GM23338 (cell line): ENCODE measurements around the gene ATG4A.
A peak's percentile ranks its signal among the peaks of the same experiment; 100 is the strongest.

Experiments used
- CREB1 ChIP-seq: fragments of 250-450 bp; sonication (Bioruptor Pico); IDR thresholded peaks from 2 replicates; pipeline ENCODE4 v1.5.0; 2020; ENCODE audit warnings: low read depth, mild to moderate bottlenecking, moderate library complexity
- CTCF ChIP-seq, 2 experiments: fragments of 200-600 bp in 1 of 2; sonication (generic) in 1 of 2; conservative IDR thresholded peaks; 2 replicates each; pipeline versions ENCODE4 v1.5.1 to v1.6.1; 2016 to 2017; ENCODE audit warnings: antibody characterized with exemption in 2 of 2, low read depth in 2 of 2, mild to moderate bottlenecking in 2 of 2, moderate library complexity in 1 of 2
- EZH2 ChIP-seq: fragments of 200-600 bp; sonication (generic); IDR thresholded peaks from one replicate; pipeline ENCODE4 v1.8.0; 2017; ENCODE audit warnings: antibody characterized with exemption, mild to moderate bottlenecking, low read depth; ENCODE audit not compliant: unreplicated experiment
- EZH2phosphoT487 ChIP-seq: fragments of 200-600 bp; sonication (generic); IDR thresholded peaks from one replicate; pipeline ENCODE4 v1.8.1; 2018; ENCODE audit warnings: antibody characterized with exemption; ENCODE audit not compliant: unreplicated experiment
- JUNB ChIP-seq: IDR thresholded peaks from one replicate; pipeline ENCODE4 v1.6.1; 2016; ENCODE audit warnings: antibody characterized with exemption; ENCODE audit not compliant: unreplicated experiment
- POLR2AphosphoS5 ChIP-seq: IDR thresholded peaks from 2 replicates; pipeline ENCODE4 v1.6.1; 2016; ENCODE audit warnings: antibody characterized with exemption, low read depth
- STAT1 ChIP-seq: IDR thresholded peaks from one replicate; pipeline ENCODE4 v1.6.1; 2016; ENCODE audit warnings: antibody characterized with exemption; ENCODE audit not compliant: unreplicated experiment
- ZNF114 ChIP-seq: fragments of 250-450 bp; sonication (Bioruptor Pico); IDR thresholded peaks from 2 replicates; pipeline ENCODE4 v1.5.0; 2020; ENCODE audit warnings: mild to moderate bottlenecking, moderate library complexity
- TF ChIP-seq, protein P1 (sequence below): IDR thresholded peaks from one replicate; pipeline ENCODE4 v1.6.1; 2018; ENCODE audit warnings: antibody characterized with exemption; ENCODE audit not compliant: unreplicated experiment
- TF ChIP-seq, protein P2 (sequence below): fragments of 250-450 bp; sonication (Bioruptor Pico); IDR thresholded peaks from 2 replicates; pipeline ENCODE4 v1.5.0; 2020; ENCODE audit warnings: mild to moderate bottlenecking, moderate library complexity

DNA sequence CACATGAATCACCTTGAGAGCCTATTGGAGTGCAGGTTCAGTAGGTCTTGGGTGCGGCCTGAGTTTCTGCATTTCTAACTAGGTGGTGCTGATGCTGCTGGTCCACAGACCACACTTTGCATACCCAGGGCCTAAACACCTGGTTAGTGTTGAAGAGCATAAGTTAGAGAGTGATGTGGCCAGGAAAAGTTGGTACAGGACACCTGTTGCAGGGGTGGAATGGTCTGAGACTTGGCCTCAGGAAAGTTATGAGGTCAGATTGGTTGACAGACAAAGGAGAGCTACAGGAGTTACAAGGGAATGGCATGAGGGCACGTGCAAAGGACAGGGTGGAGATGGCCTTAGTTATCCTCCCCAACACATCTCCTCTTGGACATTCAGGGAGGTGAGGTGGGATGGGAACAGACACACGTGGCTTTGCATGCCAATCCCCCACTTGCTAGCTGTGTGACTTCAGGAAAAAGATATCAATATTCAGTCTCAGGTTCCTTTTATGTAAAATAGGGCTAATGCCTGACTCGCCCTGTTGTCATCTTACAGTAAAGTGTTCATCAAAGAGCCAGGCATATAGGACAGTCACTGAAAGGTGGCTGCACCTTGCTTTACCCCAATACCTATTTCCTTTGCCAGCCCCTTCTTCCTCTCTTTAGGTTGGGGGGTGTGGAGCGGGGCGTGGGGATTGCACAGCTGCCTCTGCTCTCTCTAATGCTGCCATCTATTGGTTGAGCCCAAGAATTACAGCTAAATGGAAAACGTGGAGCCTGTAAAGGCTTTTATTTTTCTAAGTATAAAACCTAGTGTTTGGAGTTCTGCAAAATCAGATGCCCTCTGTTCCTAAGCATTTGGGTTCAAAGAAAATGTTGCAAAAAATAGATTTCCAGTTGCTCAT is 47.5 kb downstream of the ATG4A start:
- TF ChIP-seq CTCF (conservative IDR thresholded peaks at IDR 0.05; ENCODE audit: low read depth in 2 of 2) (peak; percentile 64 to 70), CREB1 (no peak), POLR2AphosphoS5 (no peak), EZH2phosphoT487 (no peak), JUNB (no peak), EZH2 (no peak), STAT1 (no peak), ZNF114 (no peak)
- TF ChIP-seq, protein P1, sequence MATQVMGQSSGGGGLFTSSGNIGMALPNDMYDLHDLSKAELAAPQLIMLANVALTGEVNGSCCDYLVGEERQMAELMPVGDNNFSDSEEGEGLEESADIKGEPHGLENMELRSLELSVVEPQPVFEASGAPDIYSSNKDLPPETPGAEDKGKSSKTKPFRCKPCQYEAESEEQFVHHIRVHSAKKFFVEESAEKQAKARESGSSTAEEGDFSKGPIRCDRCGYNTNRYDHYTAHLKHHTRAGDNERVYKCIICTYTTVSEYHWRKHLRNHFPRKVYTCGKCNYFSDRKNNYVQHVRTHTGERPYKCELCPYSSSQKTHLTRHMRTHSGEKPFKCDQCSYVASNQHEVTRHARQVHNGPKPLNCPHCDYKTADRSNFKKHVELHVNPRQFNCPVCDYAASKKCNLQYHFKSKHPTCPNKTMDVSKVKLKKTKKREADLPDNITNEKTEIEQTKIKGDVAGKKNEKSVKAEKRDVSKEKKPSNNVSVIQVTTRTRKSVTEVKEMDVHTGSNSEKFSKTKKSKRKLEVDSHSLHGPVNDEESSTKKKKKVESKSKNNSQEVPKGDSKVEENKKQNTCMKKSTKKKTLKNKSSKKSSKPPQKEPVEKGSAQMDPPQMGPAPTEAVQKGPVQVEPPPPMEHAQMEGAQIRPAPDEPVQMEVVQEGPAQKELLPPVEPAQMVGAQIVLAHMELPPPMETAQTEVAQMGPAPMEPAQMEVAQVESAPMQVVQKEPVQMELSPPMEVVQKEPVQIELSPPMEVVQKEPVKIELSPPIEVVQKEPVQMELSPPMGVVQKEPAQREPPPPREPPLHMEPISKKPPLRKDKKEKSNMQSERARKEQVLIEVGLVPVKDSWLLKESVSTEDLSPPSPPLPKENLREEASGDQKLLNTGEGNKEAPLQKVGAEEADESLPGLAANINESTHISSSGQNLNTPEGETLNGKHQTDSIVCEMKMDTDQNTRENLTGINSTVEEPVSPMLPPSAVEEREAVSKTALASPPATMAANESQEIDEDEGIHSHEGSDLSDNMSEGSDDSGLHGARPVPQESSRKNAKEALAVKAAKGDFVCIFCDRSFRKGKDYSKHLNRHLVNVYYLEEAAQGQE = no peak
- TF ChIP-seq, protein P2, sequence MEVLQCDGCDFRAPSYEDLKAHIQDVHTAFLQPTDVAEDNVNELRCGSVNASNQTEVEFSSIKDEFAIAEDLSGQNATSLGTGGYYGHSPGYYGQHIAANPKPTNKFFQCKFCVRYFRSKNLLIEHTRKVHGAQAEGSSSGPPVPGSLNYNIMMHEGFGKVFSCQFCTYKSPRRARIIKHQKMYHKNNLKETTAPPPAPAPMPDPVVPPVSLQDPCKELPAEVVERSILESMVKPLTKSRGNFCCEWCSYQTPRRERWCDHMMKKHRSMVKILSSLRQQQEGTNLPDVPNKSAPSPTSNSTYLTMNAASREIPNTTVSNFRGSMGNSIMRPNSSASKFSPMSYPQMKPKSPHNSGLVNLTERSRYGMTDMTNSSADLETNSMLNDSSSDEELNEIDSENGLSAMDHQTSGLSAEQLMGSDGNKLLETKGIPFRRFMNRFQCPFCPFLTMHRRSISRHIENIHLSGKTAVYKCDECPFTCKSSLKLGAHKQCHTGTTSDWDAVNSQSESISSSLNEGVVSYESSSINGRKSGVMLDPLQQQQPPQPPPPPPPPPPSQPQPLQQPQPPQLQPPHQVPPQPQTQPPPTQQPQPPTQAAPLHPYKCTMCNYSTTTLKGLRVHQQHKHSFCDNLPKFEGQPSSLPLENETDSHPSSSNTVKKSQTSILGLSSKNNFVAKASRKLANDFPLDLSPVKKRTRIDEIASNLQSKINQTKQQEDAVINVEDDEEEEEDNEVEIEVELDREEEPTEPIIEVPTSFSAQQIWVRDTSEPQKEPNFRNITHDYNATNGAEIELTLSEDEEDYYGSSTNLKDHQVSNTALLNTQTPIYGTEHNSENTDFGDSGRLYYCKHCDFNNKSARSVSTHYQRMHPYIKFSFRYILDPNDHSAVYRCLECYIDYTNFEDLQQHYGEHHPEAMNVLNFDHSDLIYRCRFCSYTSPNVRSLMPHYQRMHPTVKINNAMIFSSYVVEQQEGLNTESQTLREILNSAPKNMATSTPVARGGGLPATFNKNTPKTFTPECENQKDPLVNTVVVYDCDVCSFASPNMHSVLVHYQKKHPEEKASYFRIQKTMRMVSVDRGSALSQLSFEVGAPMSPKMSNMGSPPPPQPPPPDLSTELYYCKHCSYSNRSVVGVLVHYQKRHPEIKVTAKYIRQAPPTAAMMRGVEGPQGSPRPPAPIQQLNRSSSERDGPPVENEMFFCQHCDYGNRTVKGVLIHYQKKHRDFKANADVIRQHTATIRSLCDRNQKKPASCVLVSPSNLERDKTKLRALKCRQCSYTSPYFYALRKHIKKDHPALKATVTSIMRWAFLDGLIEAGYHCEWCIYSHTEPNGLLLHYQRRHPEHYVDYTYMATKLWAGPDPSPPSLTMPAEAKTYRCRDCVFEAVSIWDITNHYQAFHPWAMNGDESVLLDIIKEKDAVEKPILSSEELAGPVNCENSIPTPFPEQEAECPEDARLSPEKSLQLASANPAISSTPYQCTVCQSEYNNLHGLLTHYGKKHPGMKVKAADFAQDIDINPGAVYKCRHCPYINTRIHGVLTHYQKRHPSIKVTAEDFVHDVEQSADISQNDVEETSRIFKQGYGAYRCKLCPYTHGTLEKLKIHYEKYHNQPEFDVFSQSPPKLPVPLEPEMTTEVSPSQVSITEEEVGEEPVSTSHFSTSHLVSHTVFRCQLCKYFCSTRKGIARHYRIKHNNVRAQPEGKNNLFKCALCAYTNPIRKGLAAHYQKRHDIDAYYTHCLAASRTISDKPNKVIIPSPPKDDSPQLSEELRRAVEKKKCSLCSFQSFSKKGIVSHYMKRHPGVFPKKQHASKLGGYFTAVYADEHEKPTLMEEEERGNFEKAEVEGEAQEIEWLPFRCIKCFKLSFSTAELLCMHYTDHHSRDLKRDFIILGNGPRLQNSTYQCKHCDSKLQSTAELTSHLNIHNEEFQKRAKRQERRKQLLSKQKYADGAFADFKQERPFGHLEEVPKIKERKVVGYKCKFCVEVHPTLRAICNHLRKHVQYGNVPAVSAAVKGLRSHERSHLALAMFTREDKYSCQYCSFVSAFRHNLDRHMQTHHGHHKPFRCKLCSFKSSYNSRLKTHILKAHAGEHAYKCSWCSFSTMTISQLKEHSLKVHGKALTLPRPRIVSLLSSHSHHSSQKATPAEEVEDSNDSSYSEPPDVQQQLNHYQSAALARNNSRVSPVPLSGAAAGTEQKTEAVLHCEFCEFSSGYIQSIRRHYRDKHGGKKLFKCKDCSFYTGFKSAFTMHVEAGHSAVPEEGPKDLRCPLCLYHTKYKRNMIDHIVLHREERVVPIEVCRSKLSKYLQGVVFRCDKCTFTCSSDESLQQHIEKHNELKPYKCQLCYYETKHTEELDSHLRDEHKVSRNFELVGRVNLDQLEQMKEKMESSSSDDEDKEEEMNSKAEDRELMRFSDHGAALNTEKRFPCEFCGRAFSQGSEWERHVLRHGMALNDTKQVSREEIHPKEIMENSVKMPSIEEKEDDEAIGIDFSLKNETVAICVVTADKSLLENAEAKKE = no peak
